T-helper 17 cell (primary cell): Measurements from ENCODE around the gene DYNC1H1. TPM values are rescaled to one million over a fixed set of nuclear protein-coding genes. Genes with fewer than 3 reads are reported as not detected.

ENCODE experiments used
- ATAC-seq: fragments of 150-1000 bp; cut with Tn5 transposase; 2 replicates; pipeline ENCODE4 v1.10.0; 2021; ENCODE audit warnings: mild to moderate bottlenecking, moderate library complexity
- DNase-seq, 3 donors: peaks; one replicate each; pipeline versions ENCODE4 v3.0.0 to v3.0.0-alpha.2; 2020 to 2021
- H3K9me3 ChIP-seq: one replicate; pipeline ENCODE4 v1.7.0; 2013; ENCODE audit warnings: low read length, mild to moderate bottlenecking; ENCODE audit not compliant: control insufficient read depth, poor library complexity, severe bottlenecking
- H3K27ac Mint-ChIP-seq: one replicate; pipeline ENCODE4 v1.8.0; 2022; ENCODE audit warnings: mild to moderate bottlenecking, moderate library complexity, mixed read lengths
- H3K27me3 Mint-ChIP-seq: one replicate; pipeline ENCODE4 v1.8.0; 2022; ENCODE audit warnings: mixed read lengths
- H3K36me3 Mint-ChIP-seq: one replicate; pipeline ENCODE4 v1.8.0; 2022; ENCODE audit warnings: low read depth, mixed read lengths
- H3K4me1 Mint-ChIP-seq: one replicate; pipeline ENCODE4 v1.8.0; 2022; ENCODE audit warnings: mild to moderate bottlenecking, mixed read lengths
- H3K4me3 Mint-ChIP-seq: one replicate; pipeline ENCODE4 v1.8.0; 2022; ENCODE audit warnings: mild to moderate bottlenecking, moderate library complexity, mixed read lengths
- total RNA-seq, 4 donors: library from RNA in 2 of 4; stranded (reverse) in 2 of 4; gene quantifications; one replicate each; pipeline ENCODE4 v1.2.3 and lab custom pipeline; 2022 to 2026

The DYNC1H1 gene
- total RNA-seq, 2 donors from 2014 or later: 318 to 366 TPM

GRCh38 chr14:102094101-102094500 is 129.7 kb downstream of the DYNC1H1 start:
- Mint-ChIP-seq H3K27me3 (no peaks in the 10 kb centered on the region), H3K27ac (no peak overlapping the region), H3K4me1 (peaks cover 17% of the 10 kb centered on the region), H3K36me3 (no peaks in the 10 kb centered on the region), H3K4me3 (no peak overlapping the region)
- DNase-seq (no peak), ATAC-seq (no peak)
- no peaks in the 10 kb centered on the region for H3K9me3 ChIP-seq

GRCh38 chr14:102095231-102095870 is 131.0 kb downstream of the DYNC1H1 start:
- ATAC-seq (no peak), DNase-seq (no peak)
- Mint-ChIP-seq H3K36me3 (no peaks in the 10 kb centered on the region), H3K4me3 (no peak overlapping the region), H3K4me1 (peaks cover 6% of the 10 kb centered on the region), H3K27ac (no peak overlapping the region), H3K27me3 (no peaks in the 10 kb centered on the region)
- no peaks in the 10 kb centered on the region for H3K9me3 ChIP-seq

GRCh38 chr14:102095871-102096568 is 131.6 kb downstream of the DYNC1H1 start:
- Mint-ChIP-seq H3K27ac (peak overlapping the region; percentile 49), H3K4me1 (peaks cover 6% of the 10 kb centered on the region), H3K4me3 (no peak overlapping the region), H3K27me3 (no peaks in the 10 kb centered on the region), H3K36me3 (no peaks in the 10 kb centered on the region)
- H3K9me3 ChIP-seq: no peaks in the 10 kb centered on the region
- no peak for DNase-seq
- ATAC-seq: peak; percentile 28

GRCh38 chr14:102096569-102097188 is 132.3 kb downstream of the DYNC1H1 start:
- no peaks in the 10 kb centered on the region for H3K9me3 ChIP-seq
- Mint-ChIP-seq H3K27ac (peak overlapping the region; percentile 49), H3K36me3 (no peaks in the 10 kb centered on the region), H3K27me3 (no peaks in the 10 kb centered on the region), H3K4me3 (no peak overlapping the region), H3K4me1 (peaks cover 6% of the 10 kb centered on the region)
- ATAC-seq (peak; percentile 79), DNase-seq (peak; percentile 53 to 65 (median 59))

GRCh38 chr14:102097441-102098135 is 133.2 kb downstream of the DYNC1H1 start:
- no peaks in the 10 kb centered on the region for H3K36me3 Mint-ChIP-seq
- no peaks in the 10 kb centered on the region for H3K9me3 ChIP-seq
- H3K4me3 Mint-ChIP-seq: no peak overlapping the region
- no peak for ATAC-seq
- no peak for DNase-seq
- peaks cover 6% of the 10 kb centered on the region for H3K4me1 Mint-ChIP-seq
- H3K27ac Mint-ChIP-seq: no peak overlapping the region
- no peaks in the 10 kb centered on the region for H3K27me3 Mint-ChIP-seq

- H3K4me3 Mint-ChIP-seq: no peak overlapping the region
Measured at GRCh38 chr14:102103062-102103695, 138.8 kb downstream of the DYNC1H1 start.

GRCh38 chr14:102105369-102105768 is 141.0 kb downstream of the DYNC1H1 start:
- no peak overlapping the region for H3K4me3 Mint-ChIP-seq
- H3K9me3 ChIP-seq: no peaks in the 10 kb centered on the region
- no peak overlapping the region for H3K27ac Mint-ChIP-seq
- no peaks in the 10 kb centered on the region for H3K27me3 Mint-ChIP-seq
- no peaks in the 10 kb centered on the region for H3K36me3 Mint-ChIP-seq
- ATAC-seq (no peak), DNase-seq (no peak)
- H3K4me1 Mint-ChIP-seq: peaks cover 2% of the 10 kb centered on the region

More at GRCh38 chr14:102103062-102103695, 138.8 kb downstream of the DYNC1H1 start:
- H3K27me3 Mint-ChIP-seq: no peaks in the 10 kb centered on the region
- H3K27ac Mint-ChIP-seq: no peak overlapping the region
- DNase-seq: no peak
- no peaks in the 10 kb centered on the region for H3K9me3 ChIP-seq
- no peaks in the 10 kb centered on the region for H3K36me3 Mint-ChIP-seq
- no peak for ATAC-seq
- H3K4me1 Mint-ChIP-seq: peaks cover 2% of the 10 kb centered on the region

Other genes with a start within 250 kb of the DYNC1H1 start
- gene PPP2R5C, start 202.9 kb upstream of the DYNC1H1 start, total RNA-seq: 100 to 1,000 TPM; 516 to 530 TPM
- 100 to 1,000 TPM; 514 to 570 TPM for gene HSP90AA1, start 122.5 kb downstream of the DYNC1H1 start, total RNA-seq
- 10 to 100 TPM; 45.1 to 50.7 TPM for gene WDR20, start 175.3 kb downstream of the DYNC1H1 start, total RNA-seq